SK-N-SH (cell line): Measurements from ENCODE around the gene MTF1.

ENCODE experiments used
- CTCF ChIP-seq: fragments of 200-600 bp; sonication (generic); IDR thresholded peaks from 2 replicates; pipeline ENCODE4 v1.6.1; 2017; ENCODE audit warnings: antibody characterized with exemption, mild to moderate bottlenecking, moderate library complexity
- REST ChIP-seq: IDR thresholded peaks from 2 replicates; pipeline ENCODE4 v1.6.1; 2012; ENCODE audit warnings: mild to moderate bottlenecking, low read depth, low read length, moderate library complexity

- TF ChIP-seq REST (no peak), CTCF (no peak)
These were observed 97.8 kb downstream of the MTF1 start for GRCh38 chr1:37761416-37762095.
